CD8-positive, alpha-beta memory T cell (primary cell): ENCODE measurements around the gene PCGF1. TPM values are rescaled to one million over a fixed set of nuclear protein-coding genes. Genes with fewer than 3 reads are reported as not detected.
"Not testable (repeated sequence)": the region's sequence is repeated elsewhere in the genome, so short reads cannot be mapped to it uniquely, and the experiment has no call there.

Experiments used
- CTCF ChIA-PET: fragments of 350-600 bp; sonication (Branson Sonifier 250); formaldehyde crosslinking; loops from one replicate; lab custom pipeline; 2021; ENCODE audit warnings: antibody characterized with exemption; lab: Charles Lee
- POLR2A ChIA-PET: fragments of 350-600 bp; sonication (Branson Sonifier 250); formaldehyde crosslinking; loops from one replicate; lab custom pipeline; 2021; ENCODE audit warnings: antibody characterized with exemption; lab: Charles Lee
- DNase-seq, 5 donors: peaks; one replicate each; pipeline versions ENCODE4 v3.0.0 to v3.0.0-alpha.2; 2020 to 2022; ENCODE audit warnings: mixed read lengths in 1 of 5
- H3K27ac ChIP-seq: one replicate; pipeline ENCODE4 v1.7.0; 2013; ENCODE audit warnings: low read depth, mild to moderate bottlenecking, low read length, moderate library complexity
- H3K27me3 ChIP-seq: 2 replicates; pipeline ENCODE4 v1.7.0; 2013; ENCODE audit warnings: low read length, mild to moderate bottlenecking; ENCODE audit not compliant: insufficient read depth, poor library complexity, severe bottlenecking
- H3K36me3 ChIP-seq: 2 replicates; pipeline ENCODE4 v1.7.0; 2013; ENCODE audit warnings: mild to moderate bottlenecking, low read length, moderate library complexity; ENCODE audit not compliant: insufficient read depth
- H3K4me1 ChIP-seq: 2 replicates; pipeline ENCODE4 v1.7.0; 2013; ENCODE audit warnings: mild to moderate bottlenecking, low read length, moderate library complexity; ENCODE audit not compliant: insufficient read depth
- H3K4me3 ChIP-seq: 2 replicates; pipeline ENCODE4 v1.7.0; 2013; ENCODE audit warnings: mild to moderate bottlenecking, low read length
- H3K9me3 ChIP-seq: 2 replicates; pipeline ENCODE4 v1.7.0; 2013; ENCODE audit warnings: mild to moderate bottlenecking, low read length
- H3K27ac Mint-ChIP-seq, 8 donors: one replicate each; pipeline ENCODE4 v1.8.0; 2020 to 2021; ENCODE audit warnings: mixed read lengths in 8 of 8, mild to moderate bottlenecking in 6 of 8, inconsistent platforms in 3 of 8, moderate library complexity in 3 of 8
- H3K27me3 Mint-ChIP-seq, 2 donors: one replicate each; pipeline ENCODE4 v1.8.0; 2020 to 2021; ENCODE audit warnings: mixed read lengths in 2 of 2, mild to moderate bottlenecking in 1 of 2, moderate library complexity in 1 of 2
- H3K36me3 Mint-ChIP-seq, 3 donors: one replicate each; pipeline ENCODE4 v1.8.0; 2020 to 2021; ENCODE audit warnings: mixed read lengths in 3 of 3, inconsistent platforms in 1 of 3, mild to moderate bottlenecking in 1 of 3
- H3K4me1 Mint-ChIP-seq, 3 donors: one replicate each; pipeline ENCODE4 v1.8.0; 2020 to 2021; ENCODE audit warnings: mixed read lengths in 3 of 3, inconsistent platforms in 1 of 3, mild to moderate bottlenecking in 1 of 3
- H3K4me3 Mint-ChIP-seq, 7 donors: one replicate each; pipeline ENCODE4 v1.8.0; 2020 to 2021; ENCODE audit warnings: mixed read lengths in 7 of 7, mild to moderate bottlenecking in 6 of 7, moderate library complexity in 4 of 7, inconsistent platforms in 2 of 7
- H3K9me3 Mint-ChIP-seq, 5 donors: one replicate each; pipeline ENCODE4 v1.8.0; 2020 to 2022; ENCODE audit warnings: mixed read lengths in 5 of 5, mild to moderate bottlenecking in 3 of 5, moderate library complexity in 2 of 5, inconsistent platforms in 1 of 5
- polyA plus RNA-seq: library from polyadenylated mRNA; unstranded; fragments of 300-500 nt; fragmentation: Illumina TruSeq; gene quantifications from one replicate; pipeline ENCODE4 v1.2.3, GENCODE V29; 2021
- total RNA-seq, 2 experiments: library from RNA; stranded (reverse); gene quantifications; one replicate each; pipeline ENCODE4 v1.2.3, GENCODE V29; 2021

Gene PCGF1
- total and polyA plus RNA-seq, 3 experiments from 2014 or later, result 17.2 to 38.7 (median 29.6) TPM

- H3K9me3 Mint-ChIP-seq, H3K36me3 ChIP-seq, POLR2A ChIA-PET, DNase-seq, H3K4me3 ChIP-seq, H3K27ac ChIP-seq, H3K27me3 ChIP-seq, H3K9me3 ChIP-seq, H3K27me3 Mint-ChIP-seq: not testable (repeated sequence)
- Mint-ChIP-seq H3K4me3 (peak overlapping the region in 5 of 7 donors; percentile 44 to 96 (median 90)), H3K27ac (peak overlapping the region in 6 of 8 donors; percentile 40 to 100 (median 81)), H3K4me1 (peaks cover 46 to 64% (median 56%) of the 10 kb centered on the region in 3 donors), H3K36me3 (peaks cover 0 to 42% (median 0%) of the 10 kb centered on the region in 3 donors)
- CTCF ChIA-PET, result interaction anchor here (1.0 kb wide), 1 partner anchor 22 kb away, joined by 5 read pairs; the partner anchor contains the start of genes CCDC142 and TTC31
- peaks cover 37% of the 10 kb centered on the region for H3K4me1 ChIP-seq
These were observed 47.3 kb downstream of the PCGF1 start for GRCh38 chr2:74460187-74460586.

DNA sequence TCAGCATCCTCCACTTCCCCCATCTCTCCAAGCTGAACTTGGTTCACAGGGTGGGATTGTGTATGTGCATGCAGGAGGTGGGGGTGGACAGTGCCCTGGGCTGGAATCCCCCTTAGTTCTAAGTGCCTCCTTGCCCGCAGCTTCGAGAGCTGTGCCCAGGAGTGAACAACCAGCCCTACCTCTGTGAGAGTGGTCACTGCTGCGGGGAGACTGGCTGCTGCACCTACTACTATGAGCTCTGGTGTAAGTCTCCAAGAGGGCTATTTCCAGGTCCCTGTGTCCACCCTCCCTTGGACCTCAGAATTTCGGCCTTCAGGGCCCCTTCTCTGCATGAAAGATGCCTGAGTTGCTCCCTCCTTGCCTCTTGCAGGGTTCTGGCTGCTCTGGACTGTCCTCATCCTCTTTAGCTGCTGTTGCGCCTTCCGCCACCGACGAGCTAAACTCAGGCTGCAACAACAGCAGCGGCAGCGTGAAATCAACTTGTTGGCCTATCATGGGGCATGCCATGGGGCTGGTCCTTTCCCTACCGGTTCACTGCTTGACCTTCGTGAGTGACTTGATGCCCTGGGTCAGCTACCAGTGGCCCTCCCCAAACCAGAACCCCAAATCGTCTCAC lies 47.9 kb downstream of the PCGF1 start:
- CTCF ChIA-PET, result interaction anchor here (1.0 to 5.8 kb wide), 2 partner anchors 23 kb away, joined by 5 to 83 read pairs; partner anchors contain the start of genes CCDC142 and TTC31
- not testable (repeated sequence) for DNase-seq, H3K9me3 Mint-ChIP-seq, H3K36me3 ChIP-seq, H3K9me3 ChIP-seq, H3K27ac ChIP-seq, H3K27me3 ChIP-seq, H3K4me3 ChIP-seq, H3K27me3 Mint-ChIP-seq
- peaks cover 38% of the 10 kb centered on the region for H3K4me1 ChIP-seq
- H3K4me1 Mint-ChIP-seq, result peaks cover 51 to 67% (median 61%) of the 10 kb centered on the region in 3 donors
- POLR2A ChIA-PET, result interaction anchor here (2.7 to 3.8 kb wide), 2 partner anchors 8 to 12 kb away, joined by 32 to 54 read pairs; partner anchors contain the start of gene MRPL53
- H3K36me3 Mint-ChIP-seq, result peaks cover 0 to 44% (median 0%) of the 10 kb centered on the region in 3 donors
- H3K4me3 Mint-ChIP-seq, result peak overlapping the region; percentile 87 to 98 (median 92)
- peak overlapping the region in 7 of 8 donors; percentile 55 to 100 (median 97) for H3K27ac Mint-ChIP-seq

GRCh38 chr2:74458938-74459363 lies 48.5 kb downstream of the PCGF1 start:
- peaks cover 4% of the 10 kb centered on the region for H3K36me3 ChIP-seq
- H3K9me3 ChIP-seq, result no peaks in the 10 kb centered on the region
- CTCF ChIA-PET, result interaction anchor here (0.8 to 5.8 kb wide), 6 partner anchors 9 to 128 kb away, joined by 3 to 83 read pairs (median 6); partner anchors contain the start of genes CCDC142, MRPL53 and TTC31
- peaks cover 0 to 44% (median 0%) of the 10 kb centered on the region in 3 donors for H3K36me3 Mint-ChIP-seq
- H3K27ac Mint-ChIP-seq, result peak overlapping the region; percentile 91 to 100 (median 100)
- POLR2A ChIA-PET, result interaction anchor here (1.0 to 3.8 kb wide), 10 partner anchors 9 to 721 kb away, joined by 3 to 54 read pairs (median 5); partner anchors contain the start of genes AUP1, C2orf81, CCDC142 and HTRA2
- peak overlapping the region; percentile 66 for H3K27ac ChIP-seq
- H3K27me3 ChIP-seq, result no peaks in the 10 kb centered on the region
- H3K27me3 Mint-ChIP-seq, result peaks cover 0 to 2% of the 10 kb centered on the region in 2 donors
- peaks cover 36% of the 10 kb centered on the region for H3K4me1 ChIP-seq
- DNase-seq, result no peak
- peak overlapping the region; percentile 90 for H3K4me3 ChIP-seq
- H3K4me3 Mint-ChIP-seq, result peak overlapping the region; percentile 87 to 98 (median 92)
- H3K4me1 Mint-ChIP-seq, result peaks cover 52 to 66% (median 61%) of the 10 kb centered on the region in 3 donors
- no peaks in the 10 kb centered on the region for H3K9me3 Mint-ChIP-seq

GRCh38 chr2:74458132-74458937 lies 49.2 kb downstream of the PCGF1 start, which contains the start of gene WBP1:
Gene WBP1, plus strand, starts transcription at chr2:74458438. Its CDS starts 165 bp downstream, at chr2:74458603.
- H3K27me3 ChIP-seq, result no peaks in the 10 kb centered on the region
- H3K4me1 ChIP-seq, result peaks cover 36% of the 10 kb centered on the region
- CTCF ChIA-PET, result interaction anchor here (0.8 to 5.8 kb wide), 8 partner anchors 9 to 129 kb away, joined by 3 to 83 read pairs (median 4); partner anchors contain the start of genes CCDC142, MRPL53 and TTC31
- DNase-seq, result peak; percentile 97 to 100 (median 99)
- no peaks in the 10 kb centered on the region for H3K9me3 Mint-ChIP-seq
- peaks cover 4% of the 10 kb centered on the region for H3K36me3 ChIP-seq
- H3K4me3 ChIP-seq, result peak within 1 kb of the TSS; percentile 90
- peak within 1 kb of the TSS; percentile 94 for H3K27ac ChIP-seq
- peak within 1 kb of the TSS; percentile 87 to 98 (median 92) for H3K4me3 Mint-ChIP-seq
- H3K27me3 Mint-ChIP-seq, result peaks cover 0 to 2% of the 10 kb centered on the region in 2 donors
- peaks cover 51 to 65% (median 62%) of the 10 kb centered on the region in 3 donors for H3K4me1 Mint-ChIP-seq
- peak within 1 kb of the TSS; percentile 91 to 100 (median 100) for H3K27ac Mint-ChIP-seq
- H3K9me3 ChIP-seq, result no peaks in the 10 kb centered on the region
- POLR2A ChIA-PET, result interaction anchor here (0.6 to 3.8 kb wide), 13 partner anchors 9 to 721 kb away, joined by 3 to 54 read pairs (median 5); partner anchors contain the start of genes AUP1, C2orf81, CCDC142 and DQX1
- peaks cover 0 to 44% (median 0%) of the 10 kb centered on the region in 3 donors for H3K36me3 Mint-ChIP-seq

DNA sequence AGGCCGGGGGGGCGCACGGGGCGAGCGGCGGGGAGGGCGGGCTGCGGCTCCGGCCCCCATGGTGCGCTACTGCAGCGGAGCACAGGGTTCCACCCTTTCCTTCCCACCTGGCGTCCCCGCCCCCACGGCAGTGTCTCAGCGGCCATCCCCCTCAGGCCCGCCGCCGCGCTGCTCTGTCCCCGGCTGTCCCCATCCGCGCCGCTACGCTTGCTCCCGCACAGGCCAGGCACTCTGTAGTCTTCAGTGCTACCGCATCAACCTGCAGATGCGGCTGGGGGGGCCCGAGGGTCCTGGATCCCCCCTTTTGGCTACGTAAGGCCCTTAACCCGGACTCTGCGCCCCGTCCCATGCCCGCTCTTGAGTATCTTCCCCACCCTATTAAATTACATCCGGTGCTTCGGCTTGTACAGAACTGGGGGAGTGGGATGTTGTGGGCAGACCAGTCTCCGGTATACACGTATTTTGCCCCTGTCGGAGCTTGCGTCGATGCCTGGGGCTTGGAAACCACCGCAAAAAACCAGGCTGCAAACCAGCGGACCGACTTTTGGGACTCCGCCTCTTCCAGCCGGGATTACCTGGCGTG lies 49.9 kb downstream of the PCGF1 start:
- Mint-ChIP-seq H3K36me3 (peaks cover 0 to 37% (median 0%) of the 10 kb centered on the region in 3 donors), H3K4me1 (peaks cover 56 to 65% (median 62%) of the 10 kb centered on the region in 3 donors), H3K9me3 (no peaks in the 10 kb centered on the region), H3K27ac (peak overlapping the region; percentile 91 to 100 (median 100)), H3K4me3 (peak overlapping the region; percentile 87 to 98 (median 92)), H3K27me3 (peaks cover 0 to 2% of the 10 kb centered on the region in 2 donors)
- H3K27ac ChIP-seq, result peak overlapping the region; percentile 94
- ChIA-PET CTCF (interaction anchor here (1.0 to 5.8 kb wide), 8 partner anchors 10 to 130 kb away, joined by 3 to 83 read pairs (median 4); partner anchors contain the start of genes CCDC142, MRPL53 and TTC31), POLR2A (interaction anchor here (1.0 to 3.8 kb wide), 11 partner anchors 10 to 720 kb away, joined by 3 to 54 read pairs (median 5); partner anchors contain the start of genes AUP1, C2orf81, CCDC142 and DQX1)
- peaks cover 41% of the 10 kb centered on the region for H3K4me1 ChIP-seq
- H3K36me3 ChIP-seq, result peaks cover 2% of the 10 kb centered on the region
- DNase-seq, result peak in 4 of 5 donors; percentile 79 to 89 (median 81)
- H3K27me3 ChIP-seq, result no peaks in the 10 kb centered on the region
- H3K9me3 ChIP-seq, result no peaks in the 10 kb centered on the region
- H3K4me3 ChIP-seq, result peak overlapping the region; percentile 88

DNA sequence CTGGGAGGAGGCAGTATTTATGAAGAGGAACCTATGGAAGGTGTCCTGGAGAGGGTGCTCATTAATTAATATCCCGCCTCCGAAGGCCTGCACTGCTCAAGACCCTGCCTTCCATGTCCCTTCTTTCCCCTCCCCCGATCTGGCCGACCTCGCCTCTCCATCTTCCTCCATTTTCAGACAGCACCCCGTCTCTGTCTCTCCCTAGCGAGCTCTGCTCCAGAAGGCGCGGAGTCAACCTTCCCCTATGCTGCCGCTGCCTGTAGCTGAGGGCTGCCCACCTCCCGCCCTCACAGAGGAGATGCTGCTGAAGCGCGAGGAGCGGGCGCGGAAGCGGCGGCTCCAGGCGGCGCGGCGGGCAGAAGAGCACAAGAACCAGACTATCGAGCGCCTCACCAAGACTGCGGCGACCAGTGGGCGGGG lies 50.4 kb downstream of the PCGF1 start:
- H3K4me3 Mint-ChIP-seq, result peak overlapping the region; percentile 87 to 98 (median 92)
- peaks cover 0 to 33% (median 0%) of the 10 kb centered on the region in 3 donors for H3K36me3 Mint-ChIP-seq
- no peaks in the 10 kb centered on the region for H3K27me3 ChIP-seq
- peaks cover 46% of the 10 kb centered on the region for H3K4me1 ChIP-seq
- H3K4me3 ChIP-seq, result peak overlapping the region; percentile 62
- no peaks in the 10 kb centered on the region for H3K36me3 ChIP-seq
- H3K27me3 Mint-ChIP-seq, result peaks cover 0 to 2% of the 10 kb centered on the region in 2 donors
- DNase-seq, result no peak
- no peaks in the 10 kb centered on the region for H3K9me3 ChIP-seq
- CTCF ChIA-PET, result interaction anchor here (0.9 to 5.8 kb wide), 7 partner anchors 10 to 130 kb away, joined by 3 to 83 read pairs (median 4); partner anchors contain the start of genes C2orf81, CCDC142, MRPL53 and TTC31
- H3K27ac ChIP-seq, result peak overlapping the region; percentile 94
- POLR2A ChIA-PET, result interaction anchor here (0.6 to 3.8 kb wide), 8 partner anchors 11 to 73 kb away, joined by 3 to 54 read pairs (median 17); partner anchors contain the start of genes CCDC142, DQX1, MRPL53 and TTC31
- no peaks in the 10 kb centered on the region for H3K9me3 Mint-ChIP-seq
- peak overlapping the region; percentile 91 to 100 (median 99) for H3K27ac Mint-ChIP-seq
- peaks cover 61 to 70% (median 66%) of the 10 kb centered on the region in 3 donors for H3K4me1 Mint-ChIP-seq
